ENCODE measurements around the gene CYS1. TPM values are rescaled to one million over a fixed set of nuclear protein-coding genes. Genes with fewer than 3 reads are reported as not detected.

Gene CYS1
- total and polyA plus RNA-seq, 2 of the 13 experiments (the other 11 are each of a cell fraction or from before 2014, with no cell fraction given), result 0.04 TPM; not detected in 1

DNA sequence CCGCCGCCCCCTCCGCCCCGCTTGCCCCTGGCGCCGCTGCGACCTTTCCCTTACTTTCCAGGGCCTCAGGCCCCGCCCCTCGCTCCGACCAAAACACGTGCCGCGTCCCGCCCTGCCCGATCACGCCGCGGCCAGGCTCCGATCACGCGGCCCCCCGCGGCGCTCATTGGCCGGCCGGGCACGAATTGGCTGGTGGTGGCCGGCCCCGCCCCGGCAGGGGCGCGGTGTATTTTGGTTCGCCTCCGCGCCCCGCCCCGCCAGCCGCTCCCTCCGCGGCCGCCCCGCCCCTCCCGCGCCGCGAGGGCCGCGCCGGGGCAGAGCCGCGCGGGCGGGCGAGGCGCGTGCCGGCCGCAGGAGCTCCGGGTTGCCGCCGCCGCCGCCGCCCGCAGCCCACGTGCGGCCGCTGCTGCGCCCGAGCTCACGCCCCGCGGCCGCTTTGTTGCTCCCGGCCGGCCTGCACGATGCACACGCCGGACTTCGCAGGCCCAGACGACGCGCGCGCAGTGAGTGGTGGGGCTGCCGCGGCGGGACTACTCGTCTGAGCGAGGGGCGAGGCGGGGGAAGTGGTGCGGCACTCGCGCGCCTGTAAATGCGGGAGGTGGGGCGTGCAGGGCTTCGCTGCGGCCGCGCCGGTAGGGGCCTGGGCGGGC is 36.8 kb downstream of the CYS1 start, which contains the start of gene KLF11 (continued):
- TF ChIP-seq ZNF180 (CRISPR knock-in tag; IDR thresholded peaks at IDR 0.05; ENCODE audit: borderline replicate concordance, low read depth), result peak; percentile 84; the same call in 1 of the 2 replicates
- no peak for TF ChIP-seq ZNF550 (CRISPR knock-in tag; IDR thresholded peaks at IDR 0.05; ENCODE audit: borderline replicate concordance)
- peak; percentile 99 for TF ChIP-seq ATF7-NPFF (CRISPR knock-in tag; IDR thresholded peaks at IDR 0.05; ENCODE audit: low read depth)
- TF ChIP-seq THAP7 (CRISPR knock-in tag; IDR thresholded peaks at IDR 0.05), result peak; percentile 87; the same call in 1 of the 2 replicates
- TF ChIP-seq ETV5 (CRISPR knock-in tag; IDR thresholded peaks at IDR 0.05; ENCODE audit: borderline replicate concordance), result peak; percentile 21; the same call in 1 of the 2 replicates
- peak; percentile 78; the same call in 1 of the 2 replicates for TF ChIP-seq ZNF746 (CRISPR knock-in tag; IDR thresholded peaks at IDR 0.05)
- TF ChIP-seq ZNF260 (CRISPR knock-in tag; IDR thresholded peaks at IDR 0.05; ENCODE audit: borderline replicate concordance, low read depth), result no peak
- TF ChIP-seq, protein P1, sequence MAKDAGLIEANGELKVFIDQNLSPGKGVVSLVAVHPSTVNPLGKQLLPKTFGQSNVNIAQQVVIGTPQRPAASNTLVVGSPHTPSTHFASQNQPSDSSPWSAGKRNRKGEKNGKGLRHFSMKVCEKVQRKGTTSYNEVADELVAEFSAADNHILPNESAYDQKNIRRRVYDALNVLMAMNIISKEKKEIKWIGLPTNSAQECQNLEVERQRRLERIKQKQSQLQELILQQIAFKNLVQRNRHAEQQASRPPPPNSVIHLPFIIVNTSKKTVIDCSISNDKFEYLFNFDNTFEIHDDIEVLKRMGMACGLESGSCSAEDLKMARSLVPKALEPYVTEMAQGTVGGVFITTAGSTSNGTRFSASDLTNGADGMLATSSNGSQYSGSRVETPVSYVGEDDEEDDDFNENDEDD (CRISPR knock-in tag; IDR thresholded peaks at IDR 0.05; ENCODE audit: borderline replicate concordance), result peak; percentile 96
- peak; percentile 83 for TF ChIP-seq ZBTB20 (CRISPR knock-in tag; IDR thresholded peaks at IDR 0.05; ENCODE audit: borderline replicate concordance, low read depth)
- TF ChIP-seq, protein P2, sequence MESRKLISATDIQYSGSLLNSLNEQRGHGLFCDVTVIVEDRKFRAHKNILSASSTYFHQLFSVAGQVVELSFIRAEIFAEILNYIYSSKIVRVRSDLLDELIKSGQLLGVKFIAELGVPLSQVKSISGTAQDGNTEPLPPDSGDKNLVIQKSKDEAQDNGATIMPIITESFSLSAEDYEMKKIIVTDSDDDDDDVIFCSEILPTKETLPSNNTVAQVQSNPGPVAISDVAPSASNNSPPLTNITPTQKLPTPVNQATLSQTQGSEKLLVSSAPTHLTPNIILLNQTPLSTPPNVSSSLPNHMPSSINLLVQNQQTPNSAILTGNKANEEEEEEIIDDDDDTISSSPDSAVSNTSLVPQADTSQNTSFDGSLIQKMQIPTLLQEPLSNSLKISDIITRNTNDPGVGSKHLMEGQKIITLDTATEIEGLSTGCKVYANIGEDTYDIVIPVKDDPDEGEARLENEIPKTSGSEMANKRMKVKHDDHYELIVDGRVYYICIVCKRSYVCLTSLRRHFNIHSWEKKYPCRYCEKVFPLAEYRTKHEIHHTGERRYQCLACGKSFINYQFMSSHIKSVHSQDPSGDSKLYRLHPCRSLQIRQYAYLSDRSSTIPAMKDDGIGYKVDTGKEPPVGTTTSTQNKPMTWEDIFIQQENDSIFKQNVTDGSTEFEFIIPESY (CRISPR knock-in tag; IDR thresholded peaks at IDR 0.05), result peak; percentile 9; the same call in 1 of the 2 replicates
- TF ChIP-seq, protein P3, sequence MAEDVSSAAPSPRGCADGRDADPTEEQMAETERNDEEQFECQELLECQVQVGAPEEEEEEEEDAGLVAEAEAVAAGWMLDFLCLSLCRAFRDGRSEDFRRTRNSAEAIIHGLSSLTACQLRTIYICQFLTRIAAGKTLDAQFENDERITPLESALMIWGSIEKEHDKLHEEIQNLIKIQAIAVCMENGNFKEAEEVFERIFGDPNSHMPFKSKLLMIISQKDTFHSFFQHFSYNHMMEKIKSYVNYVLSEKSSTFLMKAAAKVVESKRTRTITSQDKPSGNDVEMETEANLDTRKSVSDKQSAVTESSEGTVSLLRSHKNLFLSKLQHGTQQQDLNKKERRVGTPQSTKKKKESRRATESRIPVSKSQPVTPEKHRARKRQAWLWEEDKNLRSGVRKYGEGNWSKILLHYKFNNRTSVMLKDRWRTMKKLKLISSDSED (CRISPR knock-in tag; IDR thresholded peaks at IDR 0.05), result peak; percentile 87; the same call in 1 of the 2 replicates
- TF ChIP-seq KDM5B (CRISPR knock-in tag; IDR thresholded peaks at IDR 0.05; ENCODE audit: borderline replicate concordance), result peak; percentile 95
- peak; percentile 78 for TF ChIP-seq MED8 (CRISPR knock-in tag; IDR thresholded peaks at IDR 0.05; ENCODE audit: insufficient replicate concordance)
- TF ChIP-seq, protein P4, sequence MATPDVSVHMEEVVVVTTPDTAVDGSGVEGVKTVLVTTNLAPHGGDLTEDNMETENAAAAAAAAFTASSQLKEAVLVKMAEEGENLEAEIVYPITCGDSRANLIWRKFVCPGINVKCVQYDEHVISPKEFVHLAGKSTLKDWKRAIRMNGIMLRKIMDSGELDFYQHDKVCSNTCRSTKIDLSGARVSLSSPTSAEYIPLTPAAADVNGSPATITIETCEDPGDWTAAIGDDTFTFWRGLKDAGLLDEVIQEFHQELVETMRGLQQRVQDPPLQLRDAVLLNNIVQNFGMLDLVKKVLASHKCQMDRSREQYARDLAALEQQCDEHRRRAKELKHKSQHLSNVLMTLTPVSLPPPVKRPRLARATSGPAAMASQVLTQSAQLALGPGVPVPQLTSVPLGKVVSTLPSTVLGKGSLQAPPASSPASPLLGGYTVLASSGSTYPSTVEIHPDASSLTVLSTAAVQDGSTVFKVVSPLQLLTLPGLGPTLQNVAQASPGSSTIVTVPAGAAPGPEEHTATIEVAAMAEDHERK (CRISPR knock-in tag; IDR thresholded peaks at IDR 0.05; ENCODE audit: low read depth), result 0 out of 2 replicates have a peak, but pooled peaks have one; percentile 46
- peak; percentile 98 for TF ChIP-seq ZNF563 (CRISPR knock-in tag; IDR thresholded peaks at IDR 0.05)
- TF ChIP-seq ZNF687 (CRISPR knock-in tag; IDR thresholded peaks at IDR 0.05), result peak; percentile 73

Data from HepG2 (cell line).